Hematopoietic multipotent progenitor cell treated with erythropoietin and hydrocortisone succinate and interleukin-3 and kit ligand, for 17 days (in vitro differentiated cells): ENCODE results near the gene SCO1.
A peak's percentile ranks its signal among the peaks of the same experiment; 100 is the strongest.
"Not testable (repeated sequence)": the region's sequence is repeated elsewhere in the genome, so short reads cannot be mapped to it uniquely, and the experiment has no call there.

Experiments used
- DNase-seq: peaks from one replicate; pipeline ENCODE4 v3.0.0-alpha.2; 2015; ENCODE audit warnings: low spot score

SCO1 gene

GRCh38 chr17:10725262-10725661, 27.9 kb upstream of the SCO1 start:
- DNase-seq, result no peak

DNA sequence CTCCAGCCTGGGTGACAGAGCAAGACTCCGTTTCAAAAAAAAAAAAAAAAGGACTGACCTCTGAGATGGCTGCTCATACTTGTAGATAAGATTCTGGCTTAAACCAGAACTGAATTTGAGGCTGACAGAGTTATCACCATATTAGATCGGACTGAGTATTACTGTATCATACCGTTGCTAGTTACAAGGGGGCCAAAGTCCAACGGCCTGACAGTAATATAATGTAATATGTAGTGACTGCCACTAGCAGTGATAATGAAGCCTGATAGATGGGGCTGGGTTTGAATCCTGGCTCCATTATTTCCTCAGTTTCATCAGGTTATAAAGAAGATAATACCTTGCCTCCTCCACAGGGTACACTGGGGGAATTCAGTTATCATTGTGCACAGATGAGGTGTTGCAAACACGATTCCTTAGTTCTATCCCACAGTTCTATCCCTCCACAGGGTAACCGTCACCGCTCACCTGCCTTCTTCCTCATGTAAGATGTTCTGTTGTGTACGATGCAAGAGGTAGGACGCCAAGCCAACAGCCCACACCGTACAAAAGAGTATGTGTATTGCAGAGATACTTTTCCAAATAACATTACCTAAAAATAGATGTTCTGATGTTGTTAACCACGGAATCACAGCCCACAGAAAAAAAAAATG, 27.3 kb upstream of the SCO1 start:
- DNase-seq, result no peak

- DNase-seq, result no peak
Measured at GRCh38 chr17:10718547-10718946, 21.2 kb upstream of the SCO1 start.

GRCh38 chr17:10716218-10716617, 18.9 kb upstream of the SCO1 start:
- DNase-seq, result no peak

DNA sequence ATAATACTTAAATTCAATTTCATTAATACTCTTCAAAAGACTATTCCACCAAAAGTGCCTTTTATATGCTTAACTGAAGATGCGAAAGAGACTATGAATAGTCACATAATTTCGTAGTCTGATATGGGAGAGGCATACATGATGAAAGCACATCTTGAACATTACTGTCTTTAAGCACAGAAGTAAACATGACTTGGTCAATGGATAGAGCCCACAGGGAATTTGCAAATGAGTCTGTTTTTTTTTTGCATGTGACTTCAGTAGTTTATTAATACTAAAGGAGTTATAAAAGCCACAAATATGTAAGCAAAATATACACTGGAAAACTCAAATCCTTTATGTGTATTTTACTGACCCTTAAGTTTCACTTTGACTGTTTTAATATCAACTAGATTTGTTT, 16.0 kb upstream of the SCO1 start:
- no peak for DNase-seq

GRCh38 chr17:10705727-10706126, 8.4 kb upstream of the SCO1 start:
- no peak for DNase-seq

DNA sequence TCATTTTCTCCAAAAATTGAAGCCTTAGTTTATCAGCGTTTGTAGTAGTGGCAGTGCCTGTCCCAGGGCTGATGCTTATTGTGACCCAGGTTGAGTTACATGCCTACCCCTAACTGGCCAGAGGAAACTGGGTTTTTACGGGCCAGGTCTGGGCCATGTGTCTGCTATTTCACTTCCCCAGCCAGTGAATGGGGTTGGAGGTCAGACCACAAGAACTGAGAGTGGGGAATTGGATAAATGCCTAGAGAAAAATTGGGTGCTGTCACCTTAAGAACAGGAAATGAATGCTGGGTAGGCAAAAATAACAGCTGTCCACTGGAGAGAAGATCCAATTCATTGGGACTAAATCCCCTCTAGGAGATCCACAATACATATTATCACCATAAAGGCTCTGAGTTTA, 5.2 kb upstream of the SCO1 start:
- DNase-seq, result no peak

- DNase-seq, result no peak
Measured at GRCh38 chr17:10699856-10700255, 2.5 kb upstream of the SCO1 start.

- peak; percentile 19 for DNase-seq
Measured at GRCh38 chr17:10698096-10698818, 924 bp upstream of the SCO1 start.

DNA sequence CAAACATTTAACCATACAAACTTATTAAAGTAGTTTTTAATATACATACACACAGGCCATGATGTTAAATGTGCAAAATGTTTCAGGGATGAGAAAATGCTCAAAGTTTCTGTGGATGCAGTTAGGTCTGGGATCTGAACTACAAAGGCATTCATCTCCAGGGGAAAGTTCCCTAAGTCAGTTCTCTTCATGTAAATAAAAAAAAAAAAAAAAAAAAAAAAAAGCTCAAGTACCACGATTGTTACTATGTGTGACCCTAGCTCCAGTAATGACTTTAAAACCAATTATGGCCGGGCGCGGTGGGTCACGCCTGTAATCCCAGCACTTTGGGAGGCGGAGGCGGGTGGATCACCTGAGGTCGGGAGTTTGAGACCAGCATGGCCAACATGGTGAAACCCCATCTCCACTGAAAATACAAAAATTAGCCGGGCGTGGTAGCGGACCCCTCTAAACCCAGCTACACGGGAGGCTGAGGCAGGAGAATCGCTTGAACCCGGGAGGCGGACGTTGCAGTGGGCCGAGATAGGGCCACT, 1.4 kb downstream of the SCO1 start:
- not testable (repeated sequence) for DNase-seq

DNA sequence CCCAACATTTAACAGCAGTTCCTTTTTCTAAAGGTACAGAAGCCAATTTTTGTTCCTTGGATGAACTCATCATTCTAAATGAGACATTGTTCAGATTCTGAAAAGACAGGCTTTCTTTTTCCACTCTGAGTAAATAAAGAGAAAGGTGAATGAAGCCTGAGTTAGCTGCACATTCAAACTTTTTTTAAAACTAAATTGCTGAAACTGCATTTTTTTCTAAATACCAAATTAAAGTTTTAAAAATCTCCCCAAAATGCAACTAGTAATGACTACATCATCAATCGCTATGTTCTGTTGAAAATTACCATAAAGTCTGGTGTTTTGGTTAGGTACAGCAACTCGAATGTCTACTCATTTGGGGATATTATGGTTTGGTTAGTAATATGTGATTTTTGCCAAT, 9.8 kb downstream of the SCO1 start:
- DNase-seq, result no peak

GRCh38 chr17:10683853-10684252, 13.5 kb downstream of the SCO1 start:
- DNase-seq, result peak; percentile 59

- DNase-seq, result no peak
Measured at GRCh38 chr17:10681866-10682446, 15.4 kb downstream of the SCO1 start.

GRCh38 chr17:10674704-10675103, 22.6 kb downstream of the SCO1 start:
- no peak for DNase-seq

DNA sequence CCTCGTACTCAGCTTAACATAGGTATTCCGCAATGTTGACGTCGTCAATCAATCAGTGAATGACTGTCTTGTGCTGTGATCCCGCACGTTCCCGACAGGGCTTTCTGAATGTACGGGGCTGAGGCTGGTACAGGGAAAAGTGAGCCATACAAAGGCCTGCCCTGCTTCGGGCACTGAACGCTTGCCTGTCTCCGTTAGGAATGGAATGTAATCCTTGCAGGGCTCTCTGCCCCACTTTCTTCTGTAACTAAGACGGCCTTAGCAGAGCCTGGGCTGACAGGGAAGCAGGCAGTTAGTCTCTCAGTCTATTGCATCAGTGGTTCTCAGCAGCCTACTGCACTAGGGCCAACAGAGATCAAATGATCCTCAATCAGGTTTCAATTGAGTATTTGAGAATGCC, 24.0 kb downstream of the SCO1 start:
- DNase-seq, result no peak

DNA sequence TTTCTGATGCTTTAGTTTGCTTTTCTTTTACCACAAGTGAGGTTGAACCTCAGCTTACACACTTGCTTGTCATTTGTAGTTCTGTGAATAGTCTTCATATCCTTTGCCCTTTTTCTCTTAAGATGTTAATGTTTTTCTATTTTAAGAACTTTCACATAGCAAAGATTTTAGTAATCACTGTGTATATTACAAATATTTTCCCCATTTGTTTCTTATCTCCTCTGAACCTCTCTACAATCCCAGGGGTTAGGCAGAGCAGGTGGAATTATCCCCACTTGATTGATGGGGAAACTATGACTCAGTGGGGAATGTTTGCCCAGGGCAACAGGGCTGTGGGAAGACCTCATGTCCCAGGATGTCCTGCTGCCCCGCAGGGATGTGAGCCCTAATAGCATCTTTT, 28.6 kb downstream of the SCO1 start:
- no peak for DNase-seq

GRCh38 chr17:10666906-10667305, 30.4 kb downstream of the SCO1 start:
- no peak for DNase-seq

- no peak for DNase-seq
Measured at GRCh38 chr17:10664571-10664970, 32.8 kb downstream of the SCO1 start.

GRCh38 chr17:10663231-10663630, 34.1 kb downstream of the SCO1 start:
- no peak for DNase-seq

- DNase-seq, result no peak
Measured at GRCh38 chr17:10661437-10661836, 35.9 kb downstream of the SCO1 start.

DNA sequence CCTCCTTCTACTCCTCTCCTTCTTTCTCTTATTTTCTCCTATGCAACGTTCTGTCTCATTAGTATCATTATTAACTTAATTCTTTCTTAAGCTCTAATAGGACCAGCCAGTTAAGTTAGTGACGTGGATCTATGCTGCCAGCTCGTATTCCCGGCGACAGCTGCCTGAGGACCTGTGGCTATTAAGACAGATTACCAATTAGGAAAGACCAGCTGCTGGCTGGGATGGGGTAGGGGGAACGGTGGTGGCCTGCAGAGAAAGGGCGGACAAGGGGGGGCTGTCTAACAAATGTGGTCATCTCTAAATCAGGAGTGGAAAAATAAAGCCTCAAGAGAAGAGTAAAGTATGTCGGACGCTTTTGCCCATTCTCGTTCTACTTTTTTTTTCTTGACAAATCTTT, 39.5 kb downstream of the SCO1 start:
- DNase-seq, result no peak

GRCh38 chr17:10657148-10657547, 40.2 kb downstream of the SCO1 start, which contains the start of gene MYH3:
MYH3 (minus strand) TSS chr17:10657309; CDS start chr17:10655064, 2,245 bp downstream.
- DNase-seq, result no peak

DNA sequence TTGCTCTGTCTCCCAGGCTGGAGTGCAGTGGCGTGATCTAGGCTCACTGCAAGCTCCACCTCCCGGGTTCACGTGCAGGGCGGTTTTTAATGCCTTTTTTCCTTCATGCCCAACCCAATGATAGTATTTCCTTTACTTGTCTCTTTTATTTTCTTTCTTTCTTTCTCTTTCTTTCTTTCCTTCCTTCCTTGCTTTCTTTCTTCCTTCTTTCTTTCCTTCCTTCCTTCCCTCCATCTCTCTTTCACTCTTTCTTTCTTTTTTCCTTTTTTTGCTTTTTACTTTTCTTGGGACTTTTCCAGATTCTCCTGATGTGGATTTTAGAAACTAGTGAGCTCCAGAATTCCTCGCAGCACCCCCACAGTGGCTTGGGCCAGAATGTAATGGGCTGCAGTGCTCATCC, 43.3 kb downstream of the SCO1 start:
- no peak for DNase-seq
